ENCODE measurements around the gene LFNG. TPM values are rescaled to one million over a fixed set of nuclear protein-coding genes. Genes with fewer than 3 reads are reported as not detected.

LFNG gene
- total RNA-seq, 1 experiment from 2014 or later = 4.5 TPM

DNA sequence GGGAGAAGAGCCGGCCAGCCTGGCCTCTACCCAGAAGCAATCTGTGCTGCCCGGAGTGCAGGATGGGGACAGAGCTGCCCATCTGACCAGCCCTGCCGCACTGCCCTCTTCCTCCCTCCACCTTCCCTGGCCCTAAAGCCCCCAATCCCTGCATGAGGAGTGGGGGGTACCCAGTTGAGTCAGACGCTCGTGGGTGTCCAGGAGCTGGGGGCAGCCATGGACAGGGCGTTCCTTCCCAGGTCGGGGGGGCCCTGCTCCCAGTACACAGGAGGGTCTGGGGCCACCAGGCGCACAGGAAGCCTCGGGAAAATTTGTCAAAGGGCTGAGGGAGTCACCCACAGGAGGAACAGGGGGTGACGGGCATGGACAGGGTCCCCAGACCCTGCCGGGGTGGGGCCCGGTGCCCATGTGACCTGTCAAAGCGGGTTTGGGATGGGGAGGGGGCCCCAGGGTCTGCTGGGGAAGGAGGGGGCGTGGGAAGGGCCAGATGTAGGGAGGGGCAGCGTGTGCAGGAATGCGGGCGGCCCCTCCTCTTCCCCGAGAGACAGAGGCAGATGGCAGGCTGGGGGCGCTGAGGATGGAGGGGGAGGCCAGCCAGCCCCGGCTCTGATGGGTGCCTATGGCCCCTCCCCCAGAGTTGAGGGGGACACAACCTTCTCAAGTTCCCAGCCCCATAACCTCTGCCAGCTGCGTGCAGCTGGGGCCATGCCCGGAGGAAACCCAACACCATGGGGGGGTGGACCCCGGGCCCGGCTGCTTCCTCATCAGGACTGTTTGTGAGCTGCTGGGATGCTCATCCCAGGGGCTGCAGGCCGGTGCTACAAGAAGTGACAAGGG lies 21.9 kb upstream of the LFNG start:
- Mint-ChIP-seq H3K27ac (ENCODE audit: unreplicated experiment) (no peak overlapping the region), H3K36me3 (ENCODE audit: insufficient read depth, unreplicated experiment) (no peaks in the 10 kb centered on the region), H3K4me1 (ENCODE audit: low read depth, unreplicated experiment) (peaks cover 7% of the 10 kb centered on the region), H3K27me3 (ENCODE audit: insufficient read depth, unreplicated experiment) (no peaks in the 10 kb centered on the region), H3K4me3 (ENCODE audit: unreplicated experiment) (no peak overlapping the region), H3K9me3 (ENCODE audit: unreplicated experiment) (no peaks in the 10 kb centered on the region)
- TF ChIP-seq, protein P1, sequence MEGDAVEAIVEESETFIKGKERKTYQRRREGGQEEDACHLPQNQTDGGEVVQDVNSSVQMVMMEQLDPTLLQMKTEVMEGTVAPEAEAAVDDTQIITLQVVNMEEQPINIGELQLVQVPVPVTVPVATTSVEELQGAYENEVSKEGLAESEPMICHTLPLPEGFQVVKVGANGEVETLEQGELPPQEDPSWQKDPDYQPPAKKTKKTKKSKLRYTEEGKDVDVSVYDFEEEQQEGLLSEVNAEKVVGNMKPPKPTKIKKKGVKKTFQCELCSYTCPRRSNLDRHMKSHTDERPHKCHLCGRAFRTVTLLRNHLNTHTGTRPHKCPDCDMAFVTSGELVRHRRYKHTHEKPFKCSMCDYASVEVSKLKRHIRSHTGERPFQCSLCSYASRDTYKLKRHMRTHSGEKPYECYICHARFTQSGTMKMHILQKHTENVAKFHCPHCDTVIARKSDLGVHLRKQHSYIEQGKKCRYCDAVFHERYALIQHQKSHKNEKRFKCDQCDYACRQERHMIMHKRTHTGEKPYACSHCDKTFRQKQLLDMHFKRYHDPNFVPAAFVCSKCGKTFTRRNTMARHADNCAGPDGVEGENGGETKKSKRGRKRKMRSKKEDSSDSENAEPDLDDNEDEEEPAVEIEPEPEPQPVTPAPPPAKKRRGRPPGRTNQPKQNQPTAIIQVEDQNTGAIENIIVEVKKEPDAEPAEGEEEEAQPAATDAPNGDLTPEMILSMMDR (IDR thresholded peaks at IDR 0.05; ENCODE audit: insufficient read depth in 1 of 2, low read depth in 1 of 2, low read length in 1 of 2, severe bottlenecking in 1 of 2, unreplicated experiment in 1 of 2) = no peak
- intact Hi-C loops (cut with micrococcal nuclease; ENCODE audit: unreplicated experiment) = no loop called here
- CTCF ChIA-PET = interaction anchor here (0.9 kb wide), 1 partner anchor 29 kb away, joined by 3 read pairs; no protein-coding TSS in a partner anchor
- Histone ChIP-seq H3K9me3 (no peaks in the 10 kb centered on the region), H3K36me3 (ENCODE audit: control insufficient read depth, insufficient read depth, low read length) (no peaks in the 10 kb centered on the region), H3K4me3 (ENCODE audit: low read depth, low read length) (no peak overlapping the region), H3K27me3 (replicated peaks; ENCODE audit: control insufficient read depth, insufficient read depth, low read length) (no peaks in the 10 kb centered on the region), H3K4me1 (no peaks in the 10 kb centered on the region)
- POLR2A ChIA-PET = no interaction called here
- no TSS peak for BruUV-seq (replicated peaks)
- no peak for DNase-seq

DNA sequence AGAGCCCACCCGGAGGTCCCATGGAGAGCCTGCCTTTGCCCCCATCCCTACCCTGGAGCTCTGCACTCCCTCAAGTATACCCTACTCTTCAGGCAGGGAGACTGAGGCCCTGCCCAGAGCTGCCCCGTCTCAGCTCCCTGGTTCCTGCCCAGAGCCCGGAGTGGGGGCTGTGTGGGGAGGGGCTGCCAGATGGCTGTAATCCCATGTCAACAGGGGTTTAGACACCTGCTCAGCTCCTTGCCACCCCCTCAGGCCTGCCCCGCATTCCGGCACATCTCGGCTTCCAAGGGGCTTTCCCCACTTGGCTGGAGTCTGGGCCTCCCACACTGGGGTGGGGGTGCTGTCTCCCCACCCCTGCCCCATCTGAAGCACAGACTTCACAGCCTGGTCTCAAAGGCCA lies 20.9 kb upstream of the LFNG start:
- Histone ChIP-seq H3K4me3 (ENCODE audit: low read depth, low read length) (no peak overlapping the region), H3K36me3 (ENCODE audit: control insufficient read depth, insufficient read depth, low read length) (no peaks in the 10 kb centered on the region), H3K27me3 (replicated peaks; ENCODE audit: control insufficient read depth, insufficient read depth, low read length) (no peaks in the 10 kb centered on the region), H3K9me3 (no peaks in the 10 kb centered on the region), H3K4me1 (no peaks in the 10 kb centered on the region)
- H3K36me3 Mint-ChIP-seq (ENCODE audit: insufficient read depth, unreplicated experiment) = no peaks in the 10 kb centered on the region
- intact Hi-C loops (cut with micrococcal nuclease; ENCODE audit: unreplicated experiment) = no loop called here
- TF ChIP-seq, protein P1 (IDR thresholded peaks at IDR 0.05; ENCODE audit: insufficient read depth in 1 of 2, low read depth in 1 of 2, low read length in 1 of 2, severe bottlenecking in 1 of 2, unreplicated experiment in 1 of 2) = no peak
- no peak for DNase-seq
- CTCF ChIA-PET = interaction anchor here (0.9 kb wide), 1 partner anchor 30 kb away, joined by 3 read pairs; no protein-coding TSS in a partner anchor
- H3K4me1 Mint-ChIP-seq (ENCODE audit: low read depth, unreplicated experiment) = peaks cover 1% of the 10 kb centered on the region
- POLR2A ChIA-PET = no interaction called here
- no peak overlapping the region for H3K4me3 Mint-ChIP-seq (ENCODE audit: unreplicated experiment)
- H3K9me3 Mint-ChIP-seq (ENCODE audit: unreplicated experiment) = no peaks in the 10 kb centered on the region
- BruUV-seq (replicated peaks) = no TSS peak
- no peaks in the 10 kb centered on the region for H3K27me3 Mint-ChIP-seq (ENCODE audit: insufficient read depth, unreplicated experiment)
- no peak overlapping the region for H3K27ac Mint-ChIP-seq (ENCODE audit: unreplicated experiment)

DNA sequence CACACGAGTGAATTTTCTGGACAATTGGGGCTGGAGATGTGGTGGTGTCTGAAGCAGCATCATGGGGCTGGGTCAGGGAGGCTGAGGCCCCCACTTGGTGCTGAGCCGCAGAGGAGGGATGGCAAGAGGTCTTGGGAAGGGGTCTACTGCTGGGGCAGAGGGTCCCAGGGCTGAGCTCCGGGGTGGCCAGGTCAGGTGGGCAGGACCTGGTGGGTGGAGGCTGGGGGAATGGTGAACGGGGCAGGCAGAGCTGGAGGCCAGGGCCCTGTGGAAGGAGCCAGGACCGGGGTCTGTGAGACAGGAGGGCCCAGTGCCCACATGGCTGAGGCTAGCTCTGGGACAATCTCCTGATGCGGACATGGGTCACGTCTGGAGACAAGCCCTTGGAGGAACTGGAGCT lies 20.4 kb upstream of the LFNG start:
- no TSS peak for BruUV-seq (replicated peaks)
- POLR2A ChIA-PET = no interaction called here

More for the DNA sequence above, 20.4 kb upstream of the LFNG start:
- H3K9me3 ChIP-seq = no peaks in the 10 kb centered on the region
- intact Hi-C loops (cut with micrococcal nuclease; ENCODE audit: unreplicated experiment) = no loop called here
- H3K36me3 ChIP-seq (ENCODE audit: control insufficient read depth, insufficient read depth, low read length) = no peaks in the 10 kb centered on the region
- no peak overlapping the region for H3K4me3 Mint-ChIP-seq (ENCODE audit: unreplicated experiment)
- DNase-seq = no peak
- no peaks in the 10 kb centered on the region for H3K27me3 Mint-ChIP-seq (ENCODE audit: insufficient read depth, unreplicated experiment)
- H3K36me3 Mint-ChIP-seq (ENCODE audit: insufficient read depth, unreplicated experiment) = no peaks in the 10 kb centered on the region
- H3K4me1 ChIP-seq = no peaks in the 10 kb centered on the region
- H3K4me3 ChIP-seq (ENCODE audit: low read depth, low read length) = no peak overlapping the region
- CTCF ChIA-PET = interaction anchor here (0.6 kb wide), 1 partner anchor 67 kb away, joined by 3 read pairs; no protein-coding TSS in a partner anchor
- no peaks in the 10 kb centered on the region for H3K9me3 Mint-ChIP-seq (ENCODE audit: unreplicated experiment)
- no peaks in the 10 kb centered on the region for H3K27me3 ChIP-seq (replicated peaks; ENCODE audit: control insufficient read depth, insufficient read depth, low read length)
- H3K27ac Mint-ChIP-seq (ENCODE audit: unreplicated experiment) = no peak overlapping the region
- TF ChIP-seq, protein P1 (IDR thresholded peaks at IDR 0.05; ENCODE audit: insufficient read depth in 1 of 2, low read depth in 1 of 2, low read length in 1 of 2, severe bottlenecking in 1 of 2, unreplicated experiment in 1 of 2) = no peak
- H3K4me1 Mint-ChIP-seq (ENCODE audit: low read depth, unreplicated experiment) = no peaks in the 10 kb centered on the region
